GM12878 (cell line): ENCODE data around the gene TEX2. TPM values are rescaled to one million over a fixed set of nuclear protein-coding genes. Genes with fewer than 3 reads are reported as not detected.
A peak's percentile ranks its signal among the peaks of the same experiment; 100 is the strongest.

Source experiments
- ATAC-seq: fragments of 200-7000 bp; cut with Tn5 transposase; 3 replicates; pipeline ENCODE4 v1.9.1; 2020; ENCODE audit warnings: mild to moderate bottlenecking, moderate library complexity
- BruUV-seq: library from RNA; stranded (reverse); fragments of 400-500 nt; replicated peaks from 2 replicates; lab custom pipeline; 2021; lab: Mats Ljungman, UMichigan
- CTCF ChIA-PET: fragments of 300-600 bp; sonication (Branson Sonifier 250); formaldehyde crosslinking; extraction: SDS; loops from one replicate; lab custom pipeline; 2021; ENCODE audit warnings: inconsistent platforms; lab: Yijun Ruan, JAX
- POLR2A ChIA-PET: fragments of 350-600 bp; formaldehyde crosslinking; extraction: SDS; loops from one replicate; lab custom pipeline; 2021; ENCODE audit warnings: inconsistent platforms; lab: Charles Lee
- RAD21 ChIA-PET: fragments of 300-600 bp; sonication (Branson Sonifier 250); formaldehyde crosslinking; loops from one replicate; lab custom pipeline; 2023; ENCODE audit warnings: antibody characterized with exemption; ENCODE audit not compliant: unreplicated experiment; lab: Charles Lee
- SMC1A ChIA-PET: fragments of 300-600 bp; sonication (Branson Sonifier 250); formaldehyde crosslinking; loops from one replicate; lab custom pipeline; 2023; ENCODE audit not compliant: unreplicated experiment, uncharacterized antibody; lab: Charles Lee
- DNase-seq: peaks from one replicate; pipeline ENCODE4 v3.0.0-alpha.2; 2011; ENCODE audit warnings: low read depth, low spot score
- FAIRE-seq: peaks from 3 replicates; lab custom pipeline; 2011; peaks lifted over from hg19 to GRCh38; lab: Jason Lieb, UNC
- H2AFZ ChIP-seq: 2 replicates; pipeline ENCODE4 v1.6.0; 2011; ENCODE audit warnings: low read depth, low read length, control low read depth; ENCODE audit not compliant: control insufficient read depth
- H3K27ac ChIP-seq: 2 replicates; pipeline ENCODE4 v1.5.1; 2011; ENCODE audit warnings: control low read depth; ENCODE audit not compliant: control insufficient read depth, insufficient read depth
- H3K27me3 ChIP-seq, 2 experiments: replicated peaks in 1 of 2; 2 replicates each; pipeline versions ENCODE4 v1.6.0 to v1.6.1; 2011; ENCODE audit warnings: low read length in 1 of 2; ENCODE audit not compliant: control insufficient read depth in 2 of 2, insufficient read depth in 2 of 2
- H3K36me3 ChIP-seq, 2 experiments: 2 replicates each; pipeline ENCODE4 v1.5.1; 2011; ENCODE audit warnings: low read length in 1 of 2; ENCODE audit not compliant: control insufficient read depth in 2 of 2, insufficient read depth in 2 of 2
- H3K4me1 ChIP-seq: 2 replicates; pipeline ENCODE4 v1.6.1; 2011; ENCODE audit warnings: mild to moderate bottlenecking, low read length, moderate library complexity, mixed read lengths; ENCODE audit not compliant: control insufficient read depth, insufficient read depth
- H3K4me2 ChIP-seq: 2 replicates; pipeline ENCODE4 v1.6.0; 2011; ENCODE audit warnings: control low read depth; ENCODE audit not compliant: control insufficient read depth, insufficient read depth
- H3K4me3 ChIP-seq: fragments of 200-600 bp; sonication (generic); 2 replicates; pipeline ENCODE4 v1.5.1; 2016
- H3K79me2 ChIP-seq: 2 replicates; pipeline ENCODE4 v1.6.0; 2011; ENCODE audit warnings: low read length; ENCODE audit not compliant: control insufficient read depth, insufficient read depth
- H3K9ac ChIP-seq: 2 replicates; pipeline ENCODE4 v1.8.0; 2011; ENCODE audit warnings: low read length, control low read depth, mixed read lengths; ENCODE audit not compliant: control insufficient read depth, insufficient read depth
- H3K9me3 ChIP-seq: replicated peaks from 3 replicates; pipeline ENCODE4 v1.5.1; 2011; ENCODE audit warnings: mild to moderate bottlenecking, low read length; ENCODE audit not compliant: control insufficient read depth, insufficient read depth
- H4K20me1 ChIP-seq: 2 replicates; pipeline ENCODE4 v1.6.0; 2011; ENCODE audit not compliant: control insufficient read depth, insufficient read depth
- NR2F1 ChIP-seq: fragments of 450-650 bp; conservative IDR thresholded peaks from 2 replicates; pipeline ENCODE4 v1.6.1; 2017; ENCODE audit warnings: mild to moderate bottlenecking
- PBX3 ChIP-seq: IDR thresholded peaks from 2 replicates; pipeline ENCODE4 v1.6.1; 2011; ENCODE audit warnings: mild to moderate bottlenecking, low read depth, low read length, moderate library complexity; ENCODE audit not compliant: insufficient replicate concordance
- SRF ChIP-seq, 2 experiments: IDR thresholded peaks; 2 replicates each; pipeline ENCODE4 v1.6.1; 2011; ENCODE audit warnings: low read depth in 2 of 2, low read length in 2 of 2, mild to moderate bottlenecking in 1 of 2, moderate library complexity in 1 of 2
- WGBS: methylation state at CpG from one replicate; pipeline ENCODE4 v1.1.6; 2016; ENCODE audit warnings: low lambda C conversion rate; ENCODE audit not compliant: insufficient replicate concordance, insufficient coverage; ENCODE audit errors: missing lambda C conversion rate; 5-methylcytosine and 5-hydroxymethylcytosine counted together
- in situ Hi-C: fragments of 300-500 bp; cut with MboI; formaldehyde crosslinking; loops from 9 replicates; pipeline ENCODE4 v1.14.3; 2018; ENCODE audit warnings: mixed read lengths
- intact Hi-C: fragments of 100-400 bp; cut with micrococcal nuclease; formaldehyde crosslinking; loops from one replicate; pipeline ENCODE4 v1.14.2; 2022; ENCODE audit not compliant: unreplicated experiment
- polyA plus RNA-seq, 11 experiments: library from polyadenylated mRNA; depleted of rRNA in 4 of 11; unstranded in 6 of 11; stranded (reverse) in 5 of 11; fragments of >200 nt; fragmentation: Nextera tagmentation in 4 of 11; fragmentation: Illumina TruSeq in 1 of 11; extraction: Ambion mirVana in 4 of 11; extraction: Trizol in 1 of 11; gene quantifications; 1 replicate in 1 of 11; 2 replicates in 10 of 11; pipeline versions ENCODE4 v1.2.1 to v1.2.3, GENCODE V29; 2011 to 2016; ENCODE audit warnings: inconsistent platforms in 2 of 11, missing spikeins in 2 of 11, low read depth in 1 of 11
- total RNA-seq, 4 experiments: library from RNA; depleted of rRNA in 3 of 4; stranded (reverse); fragments of >200 nt in 3 of 4; fragmentation: Illumina TruSeq in 1 of 4; extraction: Trizol in 1 of 4; gene quantifications; 2 replicates each; pipeline versions ENCODE4 v1.2.1 to v1.2.3, GENCODE V29; 2013 to 2021
- TF ChIP-seq, protein P1 (sequence below), 3 experiments: IDR thresholded peaks in 2 of 3; conservative IDR thresholded peaks in 1 of 3; 2 replicates each; pipeline ENCODE4 v1.5.1; 2011; ENCODE audit warnings: low read depth in 3 of 3, low read length in 3 of 3, mild to moderate bottlenecking in 3 of 3, control low read depth in 2 of 3, moderate library complexity in 2 of 3, inconsistent platforms in 1 of 3, mixed read lengths in 1 of 3; ENCODE audit not compliant: control insufficient read depth in 2 of 3, insufficient read depth in 1 of 3; ENCODE audit errors: extremely low read depth in 1 of 3

The TEX2 gene
- total and polyA plus RNA-seq, 10 of the 15 experiments (the other 5 are each of a cell fraction or from before 2014, with no cell fraction given): 3.8 to 19.9 (median 15.8) TPM

GRCh38 chr17:64236827-64237403 lies 26.1 kb downstream of the TEX2 start:
- POLR2A ChIA-PET: no interaction called here
- CTCF ChIA-PET: interaction anchor here (1.1 to 1.4 kb wide), 3 partner anchors 45 to 176 kb away, joined by 3 to 5 read pairs (median 3); no protein-coding TSS in a partner anchor
- in situ Hi-C loops: no loop called here

More at GRCh38 chr17:64236827-64237403, 26.1 kb downstream of the TEX2 start:
- no peaks in the 10 kb centered on the region for H3K79me2 ChIP-seq
- DNase-seq (no peak), FAIRE-seq (no peak), ATAC-seq (0 out of 3 replicates have a peak, but pooled peaks have one; percentile 32)
- no peaks in the 10 kb centered on the region for H3K4me1 ChIP-seq
- TF ChIP-seq, protein P1, sequence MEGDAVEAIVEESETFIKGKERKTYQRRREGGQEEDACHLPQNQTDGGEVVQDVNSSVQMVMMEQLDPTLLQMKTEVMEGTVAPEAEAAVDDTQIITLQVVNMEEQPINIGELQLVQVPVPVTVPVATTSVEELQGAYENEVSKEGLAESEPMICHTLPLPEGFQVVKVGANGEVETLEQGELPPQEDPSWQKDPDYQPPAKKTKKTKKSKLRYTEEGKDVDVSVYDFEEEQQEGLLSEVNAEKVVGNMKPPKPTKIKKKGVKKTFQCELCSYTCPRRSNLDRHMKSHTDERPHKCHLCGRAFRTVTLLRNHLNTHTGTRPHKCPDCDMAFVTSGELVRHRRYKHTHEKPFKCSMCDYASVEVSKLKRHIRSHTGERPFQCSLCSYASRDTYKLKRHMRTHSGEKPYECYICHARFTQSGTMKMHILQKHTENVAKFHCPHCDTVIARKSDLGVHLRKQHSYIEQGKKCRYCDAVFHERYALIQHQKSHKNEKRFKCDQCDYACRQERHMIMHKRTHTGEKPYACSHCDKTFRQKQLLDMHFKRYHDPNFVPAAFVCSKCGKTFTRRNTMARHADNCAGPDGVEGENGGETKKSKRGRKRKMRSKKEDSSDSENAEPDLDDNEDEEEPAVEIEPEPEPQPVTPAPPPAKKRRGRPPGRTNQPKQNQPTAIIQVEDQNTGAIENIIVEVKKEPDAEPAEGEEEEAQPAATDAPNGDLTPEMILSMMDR (IDR thresholded peaks at IDR 0.05 in 2 of 3, conservative IDR thresholded peaks at IDR 0.05 in 1 of 3; ENCODE audit: control insufficient read depth in 2 of 3, extremely low read depth in 1 of 3, insufficient read depth in 1 of 3, low read depth in 3 of 3, low read length in 3 of 3): peak in 1 of 3 experiments; percentile 21; a peak in 2 of 6 replicates
- TF ChIP-seq PBX3: no peak
- TF ChIP-seq NR2F1: no peak
- TF ChIP-seq SRF (IDR thresholded peaks at IDR 0.05; ENCODE audit: low read depth in 2 of 2, low read length in 2 of 2): no peak
- BruUV-seq: no TSS peak
- intact Hi-C loops: no loop called here
- no peak overlapping the region for H3K9ac ChIP-seq
- ChIA-PET RAD21 (no interaction called here), SMC1A (interaction anchor here (0.6 kb wide), 1 partner anchor 75 kb away, joined by 4 read pairs; no protein-coding TSS in a partner anchor)
- WGBS: 79% methylated on average over 9 of the region's 9 CpGs
- H3K36me3 ChIP-seq: peaks cover 0 to 3% of the 10 kb centered on the region in 2 experiments; a peak in 1 of 4 replicates
- no peak overlapping the region for H2AFZ ChIP-seq
- H3K27me3 ChIP-seq: no peaks in the 10 kb centered on the region
- no peak overlapping the region for H3K27ac ChIP-seq
- no peak overlapping the region for H3K4me2 ChIP-seq
- H3K4me3 ChIP-seq: no peak overlapping the region
- H3K9me3 ChIP-seq: no peaks in the 10 kb centered on the region
- H4K20me1 ChIP-seq: no peaks in the 10 kb centered on the region
